HG02623 (cell line): ENCODE measurements around the gene SNAP25.

ENCODE experiments used
- ATAC-seq: cut with Tn5 transposase; IDR thresholded peaks from one replicate; pipeline ENCODE4 v1.9.1; 2021; ENCODE audit warnings: moderate library complexity; ENCODE audit not compliant: unreplicated experiment

Gene SNAP25

DNA sequence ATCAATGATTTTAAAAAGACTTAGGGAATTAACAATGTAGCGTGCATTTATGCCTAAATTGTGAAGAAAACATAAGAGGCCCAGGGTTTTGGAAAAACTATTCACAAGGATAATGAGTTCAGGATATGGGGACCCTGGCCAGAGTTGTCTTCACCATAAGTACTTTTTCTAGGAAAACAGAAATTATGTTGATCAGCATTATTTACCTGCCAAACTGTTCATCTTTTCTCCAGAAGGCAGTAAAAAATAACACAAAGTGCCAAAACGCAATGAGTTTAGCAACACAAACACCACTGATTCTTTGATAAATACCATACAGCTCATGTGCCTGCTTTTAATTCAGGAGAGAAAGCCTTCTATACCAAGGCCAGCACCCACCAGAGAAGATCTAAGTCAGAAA is 43.1 kb downstream of the SNAP25 start:
- ATAC-seq: no peak

GRCh38 chr20:10263385-10264165 is 44.9 kb downstream of the SNAP25 start:
- ATAC-seq: no peak

GRCh38 chr20:10264166-10264558 is 45.5 kb downstream of the SNAP25 start:
- no peak for ATAC-seq

DNA sequence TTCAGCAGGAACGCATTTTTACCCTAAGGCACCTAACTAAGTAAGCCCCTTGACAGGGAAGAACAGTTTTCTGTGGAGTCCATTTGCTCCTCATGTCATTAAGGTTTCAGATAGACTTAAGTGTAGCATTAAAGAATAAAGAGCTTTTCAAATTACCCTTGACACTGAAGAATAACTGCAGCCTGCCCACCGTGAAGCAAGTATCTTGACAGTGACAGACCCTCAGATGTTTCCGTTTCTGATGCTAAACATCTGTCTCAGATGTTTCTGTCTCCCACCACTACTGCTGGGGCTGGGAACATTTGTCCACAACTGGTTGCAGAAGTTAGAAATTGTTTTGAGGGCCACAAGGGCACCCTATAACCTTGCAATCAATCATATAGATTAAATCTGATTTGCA is 50.0 kb downstream of the SNAP25 start:
- ATAC-seq: no peak

GRCh38 chr20:10270630-10271029 is 52.0 kb downstream of the SNAP25 start:
- ATAC-seq: no peak

GRCh38 chr20:10271494-10272219 is 53.0 kb downstream of the SNAP25 start:
- ATAC-seq: no peak

DNA sequence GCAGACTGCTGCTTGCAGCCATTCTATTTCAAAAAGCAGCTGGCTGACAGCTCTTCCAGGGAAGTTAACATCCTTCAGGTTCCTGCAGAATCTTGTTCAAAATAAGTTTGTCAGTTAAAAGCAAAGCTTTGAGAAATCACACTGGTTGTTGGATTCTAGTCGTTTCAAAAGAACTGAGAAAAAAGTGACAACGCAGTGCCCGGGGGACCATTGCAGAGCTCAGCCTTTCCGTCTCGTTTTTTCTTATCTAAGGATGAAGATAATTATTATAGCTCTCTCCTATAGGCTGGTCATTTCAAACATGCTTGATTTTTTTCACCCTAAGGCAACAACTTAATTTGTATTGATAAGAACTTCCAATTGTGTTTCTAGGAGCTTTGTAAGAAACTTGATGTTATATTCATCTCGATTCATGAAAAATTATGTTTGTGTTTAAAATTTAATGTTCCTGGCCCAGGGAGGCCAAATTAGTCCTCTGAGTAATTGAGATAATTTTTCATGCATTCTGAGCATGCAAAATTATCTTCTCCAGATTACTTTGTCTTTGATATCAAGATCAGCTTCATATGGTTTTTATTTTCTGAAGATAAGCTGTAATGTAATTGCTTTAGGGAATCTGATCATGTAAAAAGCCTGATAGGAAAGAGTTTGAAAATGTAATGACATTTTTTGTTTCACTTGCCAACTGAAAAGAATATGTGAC is 58.4 kb downstream of the SNAP25 start:
- no peak for ATAC-seq

DNA sequence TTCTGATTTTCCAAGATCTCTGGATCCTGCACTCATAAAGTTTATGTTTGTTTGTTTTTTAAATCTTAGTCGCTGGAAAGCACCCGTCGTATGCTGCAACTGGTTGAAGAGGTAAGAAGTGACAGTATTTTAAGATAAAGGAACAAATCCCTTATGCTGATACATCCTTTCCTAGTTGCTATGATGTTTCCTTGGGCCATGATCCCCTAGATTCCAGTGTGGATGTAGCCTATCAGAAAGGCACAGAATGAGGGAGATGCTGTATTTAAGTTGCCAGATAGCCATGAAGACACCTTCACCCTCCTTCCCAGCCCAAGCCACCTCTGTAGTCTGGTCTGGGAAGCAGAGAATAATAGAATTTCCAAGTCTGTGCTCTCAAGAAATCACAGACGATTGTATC is 59.0 kb downstream of the SNAP25 start:
- ATAC-seq: no peak

- no peak for ATAC-seq
Observed at GRCh38 chr20:10278412-10278811, 59.8 kb downstream of the SNAP25 start.

DNA sequence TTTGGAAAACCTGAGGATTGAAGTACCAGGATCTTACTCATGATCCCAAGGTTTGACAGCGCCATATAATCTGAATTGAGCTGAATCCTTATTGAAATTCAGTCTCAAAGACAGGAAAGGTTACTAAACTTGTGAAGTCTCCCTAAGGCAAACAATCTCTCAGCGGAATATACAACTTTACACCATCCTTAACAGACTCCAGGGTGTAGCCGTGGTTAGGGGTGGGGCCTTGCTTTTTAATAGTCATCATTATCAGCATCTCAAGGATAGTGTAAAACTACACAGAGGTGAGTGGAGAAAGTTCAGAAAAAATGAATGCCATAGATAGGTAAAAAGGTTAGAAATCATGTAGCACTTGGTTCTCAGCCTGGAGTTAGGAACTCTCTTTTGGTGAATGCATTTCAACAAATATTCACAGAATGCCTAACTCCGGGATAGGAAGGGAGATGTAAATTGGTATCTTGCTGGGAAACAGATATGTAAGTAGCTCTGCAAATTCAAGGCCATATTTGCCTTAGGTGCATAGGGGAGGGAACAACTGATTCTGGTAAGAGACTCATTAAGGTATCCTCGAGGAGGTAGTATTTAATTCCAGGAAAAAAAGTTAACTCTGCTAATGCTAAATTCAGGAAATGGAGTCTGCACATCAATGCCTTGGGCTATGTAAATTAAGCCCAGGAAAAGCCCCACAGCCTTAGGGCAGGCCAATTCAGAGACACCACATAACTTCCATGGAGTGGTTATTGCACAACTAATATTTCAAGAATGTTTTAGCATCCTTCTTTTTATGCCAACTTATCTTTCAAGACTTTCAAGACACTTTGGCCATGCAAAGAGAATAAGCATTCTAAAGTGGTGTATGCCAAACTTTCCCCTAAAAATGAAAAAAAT is 61.6 kb downstream of the SNAP25 start:
- no peak for ATAC-seq

DNA sequence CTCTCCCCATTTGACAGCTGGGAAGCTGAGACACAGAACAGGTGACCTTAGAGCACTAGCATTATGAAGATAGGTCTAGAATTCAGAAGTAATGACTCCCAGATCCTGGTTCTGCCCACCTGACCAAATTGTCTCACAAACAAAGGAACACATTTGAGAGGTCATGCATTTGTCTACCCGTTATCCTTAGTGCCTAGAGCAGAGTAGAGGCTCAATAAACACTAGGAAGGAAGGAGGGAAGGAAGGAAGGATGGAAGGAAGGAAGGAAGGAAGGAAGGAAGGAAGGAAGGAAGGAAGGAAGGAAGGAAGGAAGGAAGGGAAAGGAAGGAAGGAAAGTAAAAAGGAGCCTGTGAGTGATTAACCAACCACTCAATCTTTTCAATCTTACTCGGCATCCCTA is 63.3 kb downstream of the SNAP25 start:
- no peak for ATAC-seq

DNA sequence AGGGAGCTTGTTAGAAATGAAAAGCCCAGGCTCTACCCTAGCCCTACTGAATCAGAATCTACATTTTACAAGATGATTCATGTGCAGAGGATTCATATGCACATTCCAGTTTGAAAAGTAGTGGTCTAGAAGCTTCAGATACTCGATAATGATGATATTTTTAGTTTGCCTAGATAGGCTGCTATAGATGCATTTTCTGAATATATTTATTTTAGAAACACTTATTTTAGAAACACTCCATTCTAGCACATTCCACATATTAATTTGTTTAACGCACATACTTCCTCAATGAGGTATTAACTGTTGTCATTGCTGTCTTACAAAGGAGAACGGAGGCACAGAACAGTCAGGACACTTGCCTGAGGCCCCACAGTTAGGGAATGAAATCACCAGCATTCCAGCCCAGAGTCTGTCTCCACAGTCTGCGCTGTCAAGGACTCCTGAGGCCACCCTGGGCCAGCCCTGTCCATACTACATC is 64.4 kb downstream of the SNAP25 start:
- no peak for ATAC-seq

DNA sequence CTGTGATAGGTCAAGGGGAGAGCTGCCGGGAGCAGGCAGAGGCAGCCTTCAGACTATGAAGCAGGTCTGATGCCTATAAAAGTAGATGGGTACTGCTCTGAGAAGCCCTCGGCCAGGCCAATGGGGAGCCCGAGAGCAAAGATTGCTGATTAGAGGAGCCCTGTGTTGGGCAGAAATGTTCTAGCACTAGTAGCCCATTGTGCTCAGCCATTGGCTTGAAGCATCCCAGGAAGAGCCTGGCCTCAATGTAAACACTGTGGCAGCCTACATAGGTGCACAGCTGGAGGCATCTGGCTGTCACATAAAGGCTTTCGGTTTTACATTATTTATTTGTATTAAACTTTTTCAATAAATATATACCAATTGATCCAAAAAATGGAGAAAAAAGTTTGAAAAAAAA is 67.7 kb downstream of the SNAP25 start:
- no peak for ATAC-seq

- ATAC-seq: no peak
Observed at GRCh38 chr20:10288421-10288820, 69.8 kb downstream of the SNAP25 start.

GRCh38 chr20:10288954-10289646 is 70.5 kb downstream of the SNAP25 start:
- ATAC-seq: no peak

GRCh38 chr20:10291568-10292248 is 73.1 kb downstream of the SNAP25 start:
- ATAC-seq: no peak

DNA sequence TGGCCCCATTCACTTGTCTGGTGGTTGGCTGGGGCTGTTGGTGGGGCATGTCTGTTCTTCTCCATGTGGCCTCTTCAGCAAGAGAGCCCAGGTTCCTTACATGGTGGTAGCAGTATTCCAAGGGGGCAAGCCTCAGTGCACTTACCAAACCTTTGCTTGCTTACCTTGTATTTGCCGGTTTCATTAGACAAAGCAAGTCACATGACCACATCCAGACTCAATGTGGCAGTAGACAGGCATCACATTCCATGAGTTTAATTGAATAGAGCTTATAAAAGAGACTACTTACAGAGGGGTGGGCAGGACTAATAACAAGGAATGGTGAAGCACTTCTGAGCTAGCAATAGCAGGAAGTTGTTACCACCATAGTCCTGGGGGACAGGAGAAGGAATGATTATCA is 78.6 kb downstream of the SNAP25 start:
- no peak for ATAC-seq

GRCh38 chr20:10297684-10298240 is 79.1 kb downstream of the SNAP25 start:
- no peak for ATAC-seq
